ENCODE results near the gene IGLON5.

DNA sequence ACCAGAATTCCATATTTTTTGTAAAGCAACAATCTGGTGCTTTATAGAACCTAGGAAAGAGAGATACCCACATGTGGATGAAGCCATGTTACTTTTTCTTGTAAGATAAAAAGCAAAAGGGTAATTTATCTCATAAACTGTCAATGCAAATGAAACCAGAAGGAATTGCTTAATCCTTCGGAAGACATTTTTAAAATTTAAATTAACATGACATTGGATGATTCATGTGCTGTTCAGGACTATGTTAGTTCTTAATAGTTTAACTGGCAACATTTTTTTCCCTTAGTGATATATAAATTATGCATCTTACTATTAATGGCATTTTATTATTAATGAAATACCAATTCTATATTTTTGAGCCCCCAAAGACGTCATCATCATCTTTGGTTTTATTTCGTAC lies 25.8 kb upstream of the IGLON5 start:
- TF ChIP-seq, protein P1, sequence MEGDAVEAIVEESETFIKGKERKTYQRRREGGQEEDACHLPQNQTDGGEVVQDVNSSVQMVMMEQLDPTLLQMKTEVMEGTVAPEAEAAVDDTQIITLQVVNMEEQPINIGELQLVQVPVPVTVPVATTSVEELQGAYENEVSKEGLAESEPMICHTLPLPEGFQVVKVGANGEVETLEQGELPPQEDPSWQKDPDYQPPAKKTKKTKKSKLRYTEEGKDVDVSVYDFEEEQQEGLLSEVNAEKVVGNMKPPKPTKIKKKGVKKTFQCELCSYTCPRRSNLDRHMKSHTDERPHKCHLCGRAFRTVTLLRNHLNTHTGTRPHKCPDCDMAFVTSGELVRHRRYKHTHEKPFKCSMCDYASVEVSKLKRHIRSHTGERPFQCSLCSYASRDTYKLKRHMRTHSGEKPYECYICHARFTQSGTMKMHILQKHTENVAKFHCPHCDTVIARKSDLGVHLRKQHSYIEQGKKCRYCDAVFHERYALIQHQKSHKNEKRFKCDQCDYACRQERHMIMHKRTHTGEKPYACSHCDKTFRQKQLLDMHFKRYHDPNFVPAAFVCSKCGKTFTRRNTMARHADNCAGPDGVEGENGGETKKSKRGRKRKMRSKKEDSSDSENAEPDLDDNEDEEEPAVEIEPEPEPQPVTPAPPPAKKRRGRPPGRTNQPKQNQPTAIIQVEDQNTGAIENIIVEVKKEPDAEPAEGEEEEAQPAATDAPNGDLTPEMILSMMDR (IDR thresholded peaks at IDR 0.05): no peak
- no peak for TF ChIP-seq POLR2A (IDR thresholded peaks at IDR 0.05)
